ENCODE data around the gene FARSA.
"Not testable (repeated sequence)": the region's sequence is repeated elsewhere in the genome, so short reads cannot be mapped to it uniquely, and the experiment has no call there.

The FARSA gene

DNA sequence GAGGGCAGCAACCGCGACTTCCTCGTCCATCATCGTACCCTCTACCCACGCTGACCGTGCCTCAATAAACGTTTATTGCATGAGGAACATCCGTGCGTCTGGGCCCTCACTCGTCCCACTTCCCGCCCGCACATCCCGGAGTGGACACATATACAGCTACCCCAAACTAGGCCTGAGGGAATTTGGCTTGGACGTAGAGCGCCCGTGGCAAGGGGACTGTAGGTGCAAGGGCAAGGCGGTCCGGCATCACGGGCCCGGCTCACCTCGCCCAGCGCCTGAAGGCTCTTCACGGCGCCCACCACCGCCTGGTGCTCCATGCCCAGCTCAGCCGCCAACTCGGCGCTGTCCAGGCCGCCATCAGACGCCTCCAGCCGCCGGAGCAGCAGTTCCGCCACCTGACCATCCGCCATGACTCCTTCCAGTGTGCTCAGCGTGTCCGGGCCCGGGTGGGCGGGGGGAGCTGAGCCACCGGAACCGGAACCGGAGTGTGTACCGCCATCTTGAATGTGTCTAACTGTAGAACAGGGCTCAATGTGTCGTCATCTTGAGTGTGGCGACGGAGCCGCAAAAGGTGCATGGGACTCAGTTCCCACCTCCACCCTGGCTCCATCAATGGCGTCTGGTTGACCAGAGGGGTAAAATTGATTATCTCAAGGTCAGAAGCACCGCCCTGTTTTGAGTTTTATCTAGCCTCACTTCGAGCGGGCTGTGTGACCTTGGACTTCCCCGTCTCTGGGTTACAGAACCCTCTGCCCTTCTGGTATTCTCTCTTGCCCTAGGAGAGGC lies at the start of gene FARSA:
Gene FARSA (minus strand): TSS at position 425 of the 786 bp plus-strand sequence. CDS start 15 bp downstream, at position 410.
- DNase-seq (ENCODE audit: low read depth) = peak; percentile 93

DNA sequence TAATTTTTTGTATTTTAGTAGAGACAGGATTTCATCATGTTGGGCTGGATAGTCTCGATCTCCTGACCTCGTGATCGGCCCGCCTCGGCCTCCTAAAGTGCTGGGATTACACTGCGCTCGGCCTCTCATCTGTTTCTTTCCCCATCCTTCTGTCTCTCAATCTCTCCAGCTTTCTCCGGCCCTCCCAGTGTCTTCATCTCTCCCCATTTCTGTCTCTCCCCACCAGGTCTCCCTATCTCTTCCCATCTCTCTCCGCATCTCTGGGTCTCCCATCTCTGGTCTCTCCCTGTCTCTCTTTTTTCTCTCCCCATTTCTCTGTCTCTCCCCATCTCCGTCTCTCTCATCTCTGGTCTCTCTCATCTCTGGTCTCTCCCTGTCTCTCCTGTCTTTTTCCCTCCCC lies 49.6 kb upstream of the FARSA start:
- DNase-seq (ENCODE audit: low read depth) = no peak

DNA sequence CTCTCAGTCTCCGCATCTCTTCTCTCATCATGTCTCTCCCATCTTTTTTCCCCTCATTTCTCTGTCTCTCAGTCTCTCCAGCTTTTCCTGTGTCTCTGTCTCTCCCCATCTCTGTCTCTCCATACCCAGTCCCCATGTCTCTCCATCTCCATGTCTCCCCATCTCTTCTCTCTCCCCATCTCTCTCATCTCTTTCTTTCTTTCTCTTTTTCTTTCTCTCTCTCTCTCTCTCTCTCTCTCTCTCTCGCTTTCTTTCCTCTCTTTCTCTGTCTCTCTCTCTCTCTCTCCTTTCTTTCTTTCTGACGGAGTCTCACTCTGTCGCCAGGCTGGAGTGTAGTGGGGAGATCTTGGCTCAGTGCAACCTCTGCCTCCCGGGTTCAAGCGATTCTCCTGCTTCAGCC lies 49.1 kb upstream of the FARSA start:
- DNase-seq (ENCODE audit: low read depth) = no peak

DNA sequence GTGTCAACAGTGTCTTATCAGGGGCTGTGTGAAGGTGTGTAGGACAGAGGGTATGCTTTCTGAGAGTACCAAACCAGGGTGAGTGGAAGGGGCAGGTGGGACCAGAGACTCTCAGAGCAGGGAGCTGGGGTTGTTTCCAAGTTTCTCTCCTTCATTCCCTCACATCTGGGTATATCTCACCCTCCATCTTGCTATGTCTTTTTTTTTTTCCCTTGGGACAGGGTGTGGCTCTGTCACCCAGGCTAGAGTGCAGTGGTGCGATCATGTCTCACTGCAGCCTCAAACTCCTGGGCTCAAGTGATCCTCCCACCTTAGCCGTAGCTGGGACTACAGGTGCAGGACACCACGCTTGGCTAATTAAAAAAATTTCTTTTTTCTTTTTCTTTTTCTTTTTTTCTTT lies 46.5 kb upstream of the FARSA start:
- DNase-seq (ENCODE audit: low read depth) = no peak

DNA sequence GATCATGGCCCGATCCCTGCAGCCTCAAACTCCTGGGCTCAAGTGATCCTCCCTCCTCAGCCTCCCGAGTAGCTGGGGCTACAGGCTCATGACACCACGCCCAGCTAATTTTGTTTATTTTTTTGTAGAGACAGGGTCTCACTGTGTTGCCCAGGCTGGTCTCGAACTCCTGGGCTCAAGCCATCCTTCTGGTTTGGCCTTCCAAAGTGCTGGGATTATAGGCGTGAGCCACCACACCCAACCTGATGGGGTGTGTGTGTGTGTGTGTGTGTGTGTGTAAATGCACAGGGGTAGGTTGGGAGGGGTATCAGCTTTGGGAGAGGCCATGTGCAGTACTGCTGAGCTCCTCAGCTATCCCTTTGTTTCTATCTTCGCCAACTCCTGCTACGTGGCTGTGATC lies 42.6 kb upstream of the FARSA start:
- DNase-seq (ENCODE audit: low read depth) = not testable (repeated sequence)

DNA sequence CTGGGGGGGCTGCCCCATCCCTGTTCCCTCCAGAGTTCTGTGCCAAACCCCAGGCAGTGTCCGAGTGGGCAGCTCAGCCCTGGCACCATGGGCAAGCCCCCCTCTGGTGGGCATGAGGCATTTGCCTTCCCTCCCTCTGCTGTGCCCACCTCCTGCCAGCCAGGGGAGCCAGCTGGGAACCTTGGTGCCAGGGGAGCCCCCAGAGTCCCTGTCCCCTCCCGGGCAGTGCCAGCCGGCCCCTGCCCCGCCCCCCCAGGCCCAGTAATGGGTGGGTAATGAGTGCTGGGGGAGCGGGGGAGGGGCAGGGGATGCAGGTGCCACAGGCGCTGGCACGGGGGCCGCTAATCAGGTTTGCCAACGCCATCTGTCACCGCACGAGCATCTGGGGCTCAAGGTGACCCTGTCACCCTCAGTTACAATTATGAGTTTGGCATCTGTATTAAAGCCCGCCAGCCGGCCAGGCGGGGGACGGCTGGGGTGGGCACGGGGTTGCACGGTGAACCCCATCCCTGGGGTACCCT lies 41.8 kb upstream of the FARSA start:
- DNase-seq (ENCODE audit: low read depth) = no peak

DNA sequence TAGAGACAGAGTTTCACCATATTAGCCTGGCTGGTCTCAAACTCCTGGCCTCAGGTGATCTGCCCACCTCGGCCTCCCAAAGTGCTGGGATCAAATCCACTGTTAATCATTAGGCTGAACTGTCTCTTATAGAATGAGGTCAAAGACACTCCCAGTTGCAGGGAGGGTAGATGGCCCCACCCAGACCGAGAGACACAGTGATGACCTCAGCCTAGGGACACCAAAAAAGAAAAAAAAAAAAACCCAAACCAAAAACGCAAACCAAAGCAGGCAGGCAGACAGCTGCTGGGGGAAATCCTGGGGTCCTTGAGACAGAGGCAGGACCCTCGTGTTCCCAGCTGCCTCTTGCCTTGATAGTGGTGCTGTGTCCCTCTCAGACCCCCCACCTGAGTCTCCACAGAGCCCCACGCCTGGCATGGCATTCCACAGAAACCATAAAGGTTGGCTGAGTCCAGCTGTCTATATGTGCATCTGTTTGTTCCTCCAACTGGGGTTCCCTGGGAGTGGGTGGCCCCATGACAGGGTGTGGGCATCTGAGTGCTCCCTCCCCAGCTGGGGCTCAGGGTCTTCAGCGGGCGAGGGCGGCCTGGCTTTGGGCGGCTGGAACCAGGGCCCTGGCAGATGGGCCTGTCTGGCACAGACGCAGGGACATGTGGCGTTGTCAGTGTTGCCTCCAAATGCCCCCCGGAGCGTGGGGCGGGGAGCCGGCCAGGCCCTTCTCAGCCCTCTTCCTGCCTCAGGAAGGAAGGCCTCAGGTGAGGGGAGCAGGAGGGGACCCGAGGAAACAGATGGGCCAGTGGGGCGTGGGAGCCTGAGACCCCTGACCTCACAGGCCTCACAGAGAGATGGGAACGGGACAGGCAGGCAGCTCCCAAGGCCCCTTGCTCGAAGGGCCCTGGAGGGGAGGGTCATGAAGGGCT lies 41.0 kb upstream of the FARSA start:
- no peak for DNase-seq (ENCODE audit: low read depth)

DNA sequence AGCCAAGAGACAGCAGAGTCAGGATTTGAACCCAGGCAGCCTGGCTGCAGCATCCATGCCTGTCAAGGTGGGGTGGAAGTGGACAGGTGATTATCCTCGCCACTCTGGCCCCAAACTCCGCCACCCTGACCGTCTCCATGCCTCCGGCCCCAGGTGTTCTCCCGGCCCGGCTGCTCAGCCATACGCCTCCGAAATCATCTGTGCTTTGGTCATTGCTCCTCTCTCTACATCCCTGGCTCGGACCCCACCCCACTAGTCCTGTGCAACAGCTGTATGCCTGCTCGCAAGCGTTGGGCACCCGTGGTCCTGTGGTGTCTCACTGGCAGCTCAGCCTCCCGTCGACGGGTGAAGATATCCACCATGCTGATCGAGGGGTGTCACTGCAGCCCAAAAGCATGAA lies 39.7 kb upstream of the FARSA start:
- DNase-seq (ENCODE audit: low read depth) = no peak

DNA sequence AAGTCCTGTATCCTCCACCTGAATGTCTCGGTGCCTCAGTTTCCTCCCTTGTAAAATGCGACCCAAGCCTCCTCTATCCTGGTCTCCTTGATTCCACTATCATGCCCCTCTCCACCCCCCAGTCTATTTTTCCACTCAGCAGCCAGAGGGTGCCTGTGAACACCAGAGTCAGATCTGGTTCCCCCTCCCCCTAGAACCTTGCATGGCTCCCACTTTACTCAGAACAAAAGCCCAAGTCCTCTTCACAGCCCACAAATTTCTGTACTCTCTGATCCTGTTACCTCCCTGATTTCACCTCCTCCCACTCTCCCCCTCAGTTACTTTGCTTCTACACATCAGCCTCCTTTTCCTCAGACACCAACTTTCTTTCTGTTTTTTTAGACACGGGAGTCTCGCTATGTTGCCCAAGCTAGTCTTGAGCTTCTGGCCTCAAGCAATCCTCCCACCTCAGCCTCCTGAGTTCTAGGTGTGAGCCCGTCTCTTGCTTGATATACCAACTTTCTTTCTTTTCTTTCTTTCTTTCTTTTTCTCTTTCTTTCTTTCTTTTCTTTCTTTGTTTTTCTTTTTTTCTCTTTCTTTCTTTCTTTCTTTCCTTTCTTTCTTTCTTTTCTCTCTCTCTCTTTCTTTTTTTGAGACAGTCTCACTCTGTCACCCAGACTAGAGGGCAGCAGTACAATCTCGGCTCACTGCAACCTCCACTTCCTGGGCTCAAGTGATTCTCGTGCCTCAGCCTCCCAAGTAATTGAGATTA lies 36.7 kb upstream of the FARSA start:
- DNase-seq (ENCODE audit: low read depth) = no peak

DNA sequence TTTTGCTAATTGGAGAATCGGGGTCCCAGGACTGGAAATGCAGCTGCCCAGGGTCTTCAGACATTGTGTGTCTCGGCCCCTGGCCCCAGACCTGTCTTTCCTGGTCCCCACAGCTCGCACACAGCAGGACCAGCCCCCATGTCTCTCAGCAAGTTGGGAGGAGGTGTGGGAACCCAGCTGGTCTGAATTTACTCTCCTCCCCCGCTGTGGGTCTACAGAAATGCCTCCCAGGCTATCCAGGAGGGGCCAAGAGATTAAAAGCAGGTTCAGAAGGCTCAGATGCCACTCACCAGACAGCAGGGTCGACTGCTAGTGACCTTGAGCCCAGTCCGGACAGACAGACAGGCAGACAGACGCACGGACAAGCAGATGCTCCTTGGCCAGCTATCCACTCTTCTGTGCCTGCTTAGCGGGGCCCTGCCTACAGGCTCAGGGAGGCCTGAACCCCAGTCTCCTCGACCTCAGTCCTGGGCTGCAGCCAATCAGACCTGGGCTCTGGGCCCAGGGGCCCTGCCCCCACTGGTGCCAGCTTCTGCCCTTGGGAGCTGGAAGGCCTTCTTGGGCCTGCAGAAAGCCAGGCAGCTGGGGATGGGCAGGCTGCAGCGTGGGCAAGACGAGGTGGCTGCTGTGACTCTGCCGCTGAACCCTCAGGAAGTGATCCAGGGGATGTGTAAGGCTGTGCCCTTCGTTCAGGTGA lies 35.9 kb upstream of the FARSA start, which contains the start of gene DAND5:
Gene DAND5 (plus strand): TSS at position 285 of the 697 bp plus-strand sequence. CDS start 85 bp downstream, at position 370.
- DNase-seq (ENCODE audit: low read depth) = no peak

DNA sequence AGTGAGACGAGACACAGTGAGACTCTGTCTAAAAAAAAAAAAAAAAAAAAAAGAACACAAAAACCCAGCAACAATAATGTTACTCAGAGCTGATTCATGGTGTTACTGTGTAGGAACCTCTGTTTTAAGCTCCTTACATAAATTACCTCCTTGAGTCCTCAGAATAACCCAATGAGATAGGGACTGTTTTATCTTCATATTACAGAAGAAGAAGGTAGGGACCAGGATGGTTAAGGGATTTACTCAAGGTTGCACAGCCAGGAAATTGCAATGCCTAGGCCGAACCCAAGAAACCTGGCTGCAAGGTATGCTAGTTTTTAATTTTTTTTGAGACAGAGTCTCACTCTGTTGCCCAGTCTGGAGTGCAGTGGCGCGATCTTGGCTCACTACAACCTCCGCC lies 34.4 kb upstream of the FARSA start:
- DNase-seq (ENCODE audit: low read depth) = no peak

DNA sequence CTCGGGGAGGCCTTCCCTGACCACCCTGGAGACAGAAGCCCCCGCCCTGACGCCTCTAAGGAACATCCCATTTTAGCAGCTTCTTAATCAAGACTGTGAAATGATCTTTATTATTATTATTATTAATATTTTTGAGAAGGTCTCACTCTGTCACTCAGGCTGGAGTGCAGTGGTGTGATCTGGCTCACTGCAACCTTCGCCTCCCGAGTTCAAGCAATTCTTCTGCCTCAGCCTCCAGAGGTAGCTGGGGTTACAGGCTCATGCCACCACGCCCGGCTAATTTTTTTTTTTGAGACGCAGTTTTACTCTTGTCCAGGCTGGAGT lies 32.3 kb upstream of the FARSA start:
- DNase-seq (ENCODE audit: low read depth) = no peak

DNA sequence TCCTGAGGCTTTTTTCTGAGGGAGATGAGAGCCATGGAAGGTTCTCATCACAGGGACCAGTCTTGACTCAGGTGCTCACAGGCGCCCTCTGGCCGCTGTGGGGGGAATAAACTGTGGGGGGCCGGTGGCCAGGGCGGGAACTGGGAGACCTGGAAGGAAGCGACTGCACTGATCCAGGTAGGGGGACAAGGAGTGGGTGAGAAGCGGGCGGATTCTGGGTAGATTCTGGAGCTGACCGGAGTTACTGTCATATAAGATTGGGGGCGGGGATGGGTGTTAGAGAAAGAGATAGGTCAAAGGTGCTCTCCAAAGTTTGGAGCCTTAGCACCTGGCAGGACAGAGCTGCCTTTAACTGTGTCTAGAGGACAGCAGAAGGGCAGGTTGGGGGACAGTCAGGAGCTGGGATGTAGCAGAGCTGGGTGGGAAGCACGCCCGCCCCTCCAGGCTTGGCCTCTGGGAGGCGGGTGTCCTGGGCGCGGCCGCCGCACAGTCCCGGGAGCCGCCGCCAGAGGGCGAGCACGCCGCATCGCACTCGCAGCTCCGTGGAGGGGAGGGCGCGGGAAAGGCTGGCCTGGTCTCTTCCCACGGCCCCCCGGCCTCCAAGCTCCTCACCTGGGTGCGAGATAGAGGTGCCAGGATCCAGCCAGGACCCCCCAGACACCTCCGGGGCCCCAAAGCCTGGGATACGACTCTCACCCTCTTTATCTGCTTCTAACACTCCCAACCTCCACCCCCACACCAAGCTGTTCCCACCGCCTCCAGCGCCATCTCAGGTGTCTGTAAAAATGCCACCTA lies 31.7 kb upstream of the FARSA start:
- peak; percentile 56 for DNase-seq (ENCODE audit: low read depth)

DNA sequence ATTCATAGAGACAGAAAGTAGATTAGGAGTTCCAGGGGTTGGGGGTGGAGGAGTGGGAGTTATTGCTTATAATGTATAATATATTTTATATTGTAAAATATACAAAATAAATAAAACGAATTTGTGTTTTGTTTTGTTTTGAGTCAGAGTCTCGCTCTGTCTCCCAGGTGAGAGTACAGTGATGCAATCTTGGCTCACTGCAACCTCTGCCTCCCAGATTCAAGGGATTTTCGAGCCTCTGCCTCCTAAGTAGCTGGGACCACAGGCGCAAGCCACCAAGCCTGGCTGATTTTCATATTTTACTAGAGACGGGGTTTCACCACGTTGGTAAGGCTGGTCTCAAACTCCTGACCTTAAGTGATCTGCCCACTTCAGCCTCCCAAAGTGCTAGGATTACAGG lies 26.0 kb upstream of the FARSA start:
- no peak for DNase-seq (ENCODE audit: low read depth)

DNA sequence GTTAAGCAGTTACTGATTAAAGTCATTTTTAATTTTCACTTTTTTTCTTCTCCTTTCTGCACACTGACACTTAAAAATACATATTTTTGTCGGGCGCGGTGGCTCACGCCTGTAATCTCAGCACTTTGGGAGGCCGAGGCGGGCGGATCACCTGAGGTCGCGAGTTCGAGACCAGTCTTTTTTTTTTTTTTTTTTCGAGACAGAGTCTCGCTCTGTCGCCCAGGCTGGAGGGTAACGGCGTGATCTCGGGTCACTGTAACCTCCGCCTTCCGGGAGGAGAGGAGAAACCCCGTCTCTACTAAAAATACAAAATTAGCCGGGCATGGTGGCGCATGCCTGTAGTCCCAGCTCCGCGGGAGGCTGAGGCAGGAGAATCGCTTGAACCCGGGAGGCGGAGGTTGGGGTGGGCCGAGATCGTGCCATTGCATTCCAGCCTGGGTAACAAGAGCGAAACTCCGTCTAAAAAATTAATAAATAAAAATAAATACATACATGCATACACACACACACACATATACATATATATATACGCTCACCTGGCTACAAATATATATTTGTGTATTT lies 24.0 kb upstream of the FARSA start:
- not testable (repeated sequence) for DNase-seq (ENCODE audit: low read depth)

DNA sequence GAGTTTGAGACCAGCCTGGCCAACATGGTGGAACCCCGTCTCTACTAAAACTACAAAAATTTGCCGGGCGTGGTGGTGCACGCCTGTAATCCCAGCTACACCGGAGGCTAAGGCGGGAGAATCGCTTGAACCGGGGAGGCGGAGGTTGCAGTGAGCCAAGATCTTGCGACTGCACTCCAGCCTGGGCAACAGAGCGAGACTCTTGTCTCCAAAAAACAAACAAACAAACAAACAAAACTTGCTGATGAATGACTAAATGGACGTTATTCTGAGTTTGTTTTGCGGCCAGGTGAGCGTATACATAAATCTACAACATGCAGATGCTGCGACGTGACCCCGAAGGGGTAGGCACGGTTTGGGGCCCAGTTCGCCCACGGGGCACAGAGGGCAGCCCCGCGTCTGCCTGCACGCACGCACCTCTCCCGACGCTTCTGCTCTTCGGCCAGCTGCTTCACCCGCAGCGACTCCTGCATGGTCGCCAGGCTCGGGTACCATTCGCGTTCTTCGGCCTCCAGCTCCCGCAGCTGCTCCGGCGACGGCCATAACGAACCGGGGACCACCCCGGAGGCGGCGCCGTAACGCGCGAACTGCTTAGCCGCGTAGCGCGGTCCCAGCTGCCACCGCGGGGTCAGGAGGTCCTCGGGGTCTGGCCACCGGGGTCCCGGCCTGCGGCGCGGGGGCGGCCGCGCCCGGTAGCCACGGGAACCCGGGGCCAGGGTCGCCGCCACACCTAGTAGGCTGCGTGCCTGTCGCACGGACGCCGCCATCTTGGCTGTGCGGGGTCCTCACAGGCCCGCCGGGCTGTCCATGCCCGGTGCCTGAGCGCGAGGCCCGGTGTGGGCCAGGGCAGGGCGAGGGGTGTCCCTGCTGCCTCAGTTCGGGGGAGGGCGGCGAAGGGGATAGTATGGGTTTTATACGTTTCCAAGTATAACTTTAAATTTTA lies 23.2 kb upstream of the FARSA start, which contains the start of gene GADD45GIP1:
Gene GADD45GIP1 (minus strand): TSS at position 778 of the 943 bp plus-strand sequence. CDS start 11 bp downstream, at position 767.
- peak; percentile 77 for DNase-seq (ENCODE audit: low read depth)

DNA sequence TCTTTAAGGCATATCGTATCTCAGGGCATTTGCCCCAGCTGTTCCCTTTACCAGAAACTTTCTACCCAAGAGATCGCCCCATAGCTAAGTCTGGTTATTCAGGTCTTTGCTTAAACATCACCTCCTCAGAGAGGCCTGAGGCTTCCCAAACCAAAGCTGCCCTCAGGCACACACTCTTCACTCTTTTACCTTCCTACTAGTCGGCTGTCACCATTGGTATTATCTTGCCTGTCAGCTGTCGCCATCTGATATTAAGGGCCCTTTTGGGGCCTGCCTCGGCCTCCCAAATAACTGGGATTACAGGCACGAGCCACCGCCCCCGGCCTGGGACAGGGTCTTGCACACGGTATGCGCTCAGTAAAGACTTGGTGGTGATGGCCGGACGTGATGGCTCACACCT lies 22.5 kb upstream of the FARSA start:
- DNase-seq (ENCODE audit: low read depth) = no peak

DNA sequence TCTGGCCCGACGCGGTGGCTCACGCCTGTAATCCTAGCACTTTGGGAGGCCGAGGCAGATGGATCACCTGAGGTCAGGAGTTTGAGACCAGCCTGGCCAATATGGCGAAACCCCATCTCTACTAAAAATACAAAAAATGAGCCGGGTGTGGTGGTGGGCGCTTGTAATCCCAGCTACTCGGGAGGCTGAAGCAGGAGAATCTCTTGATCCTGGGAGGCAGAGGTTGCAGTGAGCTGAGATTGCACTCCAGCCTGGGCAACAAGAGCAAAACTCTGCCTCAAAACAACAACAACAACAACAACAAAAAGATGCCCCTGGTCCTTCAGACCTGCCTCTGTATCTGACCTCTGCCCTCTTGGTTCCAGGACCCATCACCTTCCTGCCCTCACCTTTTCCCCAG lies 22.1 kb upstream of the FARSA start:
- DNase-seq (ENCODE audit: low read depth) = not testable (repeated sequence)

DNA sequence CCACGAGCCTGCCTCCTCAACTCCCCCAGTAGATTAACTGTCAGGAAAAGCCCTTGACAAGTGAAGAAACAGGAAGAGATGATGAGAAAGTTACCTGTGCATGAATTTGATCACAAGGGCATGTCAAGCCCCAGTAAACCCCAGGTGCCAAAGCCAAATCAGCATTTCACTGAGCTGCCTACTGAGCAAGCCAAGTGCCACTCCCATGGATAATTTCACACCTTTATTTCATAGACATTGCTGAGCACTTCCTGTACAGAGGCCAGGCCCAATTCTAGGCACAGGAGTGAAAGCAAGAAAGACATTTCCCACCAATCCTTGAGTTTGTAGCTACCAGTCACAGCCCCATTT lies 21.1 kb upstream of the FARSA start:
- no peak for DNase-seq (ENCODE audit: low read depth)
